ENCODE results near the gene MARCHF9.

DNA sequence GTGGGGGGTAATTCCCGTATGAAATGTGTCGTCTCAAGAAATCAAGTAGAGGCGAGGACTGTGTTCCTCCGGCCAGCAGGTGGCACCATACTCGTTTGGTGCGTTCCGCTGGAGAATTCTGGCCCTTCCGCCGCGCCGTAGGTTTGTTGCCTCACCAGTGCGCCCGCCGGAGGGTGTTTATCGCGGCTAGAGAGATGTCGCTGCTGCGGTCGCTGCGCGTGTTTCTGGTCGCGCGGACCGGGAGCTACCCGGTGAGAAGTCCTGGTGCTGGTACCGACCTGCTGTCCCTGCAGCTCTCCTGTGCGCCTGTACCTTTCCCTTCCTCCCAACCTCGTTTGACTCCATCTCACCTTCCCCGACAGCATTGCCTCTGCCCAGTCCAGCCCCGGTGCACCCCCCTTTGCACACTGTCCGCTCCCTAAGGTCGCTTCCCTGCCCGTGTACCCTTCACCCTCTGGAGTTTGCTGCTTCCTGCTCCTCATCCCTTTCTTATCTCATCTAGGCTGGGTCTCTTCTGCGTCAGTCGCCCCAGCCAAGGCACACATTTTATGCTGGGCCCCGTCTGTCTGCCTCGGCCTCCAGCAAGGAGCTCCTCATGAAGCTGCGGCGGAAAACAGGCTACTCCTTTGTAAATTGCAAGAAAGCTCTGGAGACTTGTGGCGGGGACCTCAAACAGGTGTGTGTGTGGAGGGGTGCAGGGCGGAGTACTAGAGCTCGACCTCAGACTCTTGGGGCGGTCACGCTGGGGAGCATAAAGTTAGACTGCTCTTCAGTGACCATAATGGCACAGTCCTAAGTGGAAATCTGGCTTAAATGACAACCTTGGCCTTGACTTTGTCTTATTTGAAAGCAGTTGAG is 27.9 kb downstream of the MARCHF9 start, which contains the start of gene TSFM:
- no peak for TF ChIP-seq EZH2 (IDR thresholded peaks at IDR 0.05)
- peak; percentile 96 for TF ChIP-seq POLR2AphosphoS5 (IDR thresholded peaks at IDR 0.05; ENCODE audit: borderline replicate concordance, low read depth, low read length)
- peak; percentile 96 for TF ChIP-seq FOXP2 (optimal IDR thresholded peaks at IDR 0.05; ENCODE audit: control extremely low read depth, extremely low read length, insufficient read depth)
